GM23248 (cell line): Measurements from ENCODE around the gene MYO1D.

ENCODE experiments used
- EZH2 ChIP-seq: fragments of 200-600 bp; sonication (generic); IDR thresholded peaks from 2 replicates; pipeline ENCODE4 v1.6.1; 2018; ENCODE audit warnings: antibody characterized with exemption, mild to moderate bottlenecking; ENCODE audit not compliant: insufficient read depth, poor library complexity, severe bottlenecking
- EZH2phosphoT487 ChIP-seq: fragments of 200-600 bp; sonication (generic); IDR thresholded peaks from 2 replicates; pipeline ENCODE4 v1.6.1; 2018; ENCODE audit warnings: antibody characterized with exemption, moderate library complexity, mild to moderate bottlenecking, low read depth; ENCODE audit not compliant: insufficient read depth

DNA sequence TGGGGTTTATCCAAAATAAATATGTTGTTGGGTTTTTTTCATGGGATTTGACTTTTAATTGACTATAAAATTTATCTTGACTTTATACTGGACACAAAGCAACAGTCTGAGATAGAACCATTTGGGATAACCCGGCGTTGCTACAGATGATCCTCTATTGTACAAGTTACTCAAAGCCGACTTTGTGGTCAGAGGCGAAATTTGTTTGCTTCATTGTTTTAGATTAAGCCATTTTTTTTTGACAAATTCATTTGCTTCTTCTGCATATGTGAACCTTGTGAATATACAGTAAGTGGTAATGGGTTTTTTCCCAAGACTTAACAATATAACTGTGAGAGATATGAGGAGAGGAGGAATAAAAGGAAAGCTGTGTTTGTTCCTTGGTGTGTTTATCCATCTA, 11.8 kb downstream of the MYO1D start:
- TF ChIP-seq EZH2phosphoT487 (no peak), EZH2 (no peak)
